GM18505 (cell line): ENCODE measurements around the gene VPS37C.
"Not testable (repeated sequence)": the region's sequence is repeated elsewhere in the genome, so short reads cannot be mapped to it uniquely, and the experiment has no call there.

ENCODE experiments used
- ATAC-seq: cut with Tn5 transposase; IDR thresholded peaks from one replicate; pipeline ENCODE4 v1.9.1; 2021; ENCODE audit not compliant: unreplicated experiment
- POLR2A ChIP-seq: IDR thresholded peaks from 4 replicates; pipeline ENCODE4 v1.6.1; 2011; ENCODE audit warnings: borderline replicate concordance; ENCODE audit not compliant: insufficient read depth, insufficient read length; ENCODE audit errors: extremely low read depth

VPS37C gene

GRCh38 chr11:61189933-61190332 is 28.7 kb upstream of the VPS37C start:
- no peak for TF ChIP-seq POLR2A
- ATAC-seq: no peak

GRCh38 chr11:61187505-61188130 is 26.4 kb upstream of the VPS37C start:
- no peak for TF ChIP-seq POLR2A
- no peak for ATAC-seq

- no peak for ATAC-seq
Measured at GRCh38 chr11:61186504-61186903, 25.3 kb upstream of the VPS37C start.

GRCh38 chr11:61183645-61184044 is 22.4 kb upstream of the VPS37C start:
- TF ChIP-seq POLR2A: no peak
- no peak for ATAC-seq

More at GRCh38 chr11:61186504-61186903, 25.3 kb upstream of the VPS37C start:
- no peak for TF ChIP-seq POLR2A

GRCh38 chr11:61181489-61181888 is 20.3 kb upstream of the VPS37C start:
- ATAC-seq: no peak
- TF ChIP-seq POLR2A: no peak

GRCh38 chr11:61180205-61180604 is 19.0 kb upstream of the VPS37C start:
- not testable (repeated sequence) for ATAC-seq

GRCh38 chr11:61176446-61176845 is 15.2 kb upstream of the VPS37C start:
- no peak for TF ChIP-seq POLR2A
- ATAC-seq: no peak

GRCh38 chr11:61174949-61175348 is 13.7 kb upstream of the VPS37C start:
- ATAC-seq: no peak
- TF ChIP-seq POLR2A: no peak

- TF ChIP-seq POLR2A: no peak
- no peak for ATAC-seq
Measured at GRCh38 chr11:61174273-61174672, 13.0 kb upstream of the VPS37C start.

GRCh38 chr11:61173456-61173855 is 12.2 kb upstream of the VPS37C start:
- TF ChIP-seq POLR2A: no peak
- ATAC-seq: no peak

GRCh38 chr11:61172888-61173287 is 11.7 kb upstream of the VPS37C start:
- no peak for ATAC-seq
- no peak for TF ChIP-seq POLR2A

- ATAC-seq: no peak
- no peak for TF ChIP-seq POLR2A
Measured at GRCh38 chr11:61172356-61172755, 11.1 kb upstream of the VPS37C start.

- no peak for ATAC-seq
- TF ChIP-seq POLR2A: no peak
Measured at GRCh38 chr11:61171907-61172306, 10.7 kb upstream of the VPS37C start.

GRCh38 chr11:61170566-61170965 is 9.3 kb upstream of the VPS37C start:
- ATAC-seq: no peak

GRCh38 chr11:61168800-61169199 is 7.6 kb upstream of the VPS37C start:
- no peak for ATAC-seq

More at GRCh38 chr11:61170566-61170965, 9.3 kb upstream of the VPS37C start:
- no peak for TF ChIP-seq POLR2A

More at GRCh38 chr11:61168800-61169199, 7.6 kb upstream of the VPS37C start:
- no peak for TF ChIP-seq POLR2A
